Esophagus squamous epithelium (tissue), 4 donors: ENCODE data around the gene ATP7B.

Experiments used
- POLR2A ChIP-seq, 4 donors: fragments of 450-650 bp; IDR thresholded peaks; one replicate each; pipeline ENCODE4 v1.6.1; 2017; ENCODE audit warnings: antibody characterized with exemption in 4 of 4, mild to moderate bottlenecking in 4 of 4, moderate library complexity in 3 of 4
- TF ChIP-seq, protein P1 (sequence below), 6 experiments: fragments of 450-650 bp in 4 of 6; fragments of 200-600 bp in 2 of 6; sonication (generic) in 2 of 6; IDR thresholded peaks; one replicate each; pipeline ENCODE4 v1.5.1; 2016 to 2019; ENCODE audit warnings: antibody characterized with exemption in 6 of 6, mild to moderate bottlenecking in 4 of 6, moderate library complexity in 4 of 6

- TF ChIP-seq, protein P1, sequence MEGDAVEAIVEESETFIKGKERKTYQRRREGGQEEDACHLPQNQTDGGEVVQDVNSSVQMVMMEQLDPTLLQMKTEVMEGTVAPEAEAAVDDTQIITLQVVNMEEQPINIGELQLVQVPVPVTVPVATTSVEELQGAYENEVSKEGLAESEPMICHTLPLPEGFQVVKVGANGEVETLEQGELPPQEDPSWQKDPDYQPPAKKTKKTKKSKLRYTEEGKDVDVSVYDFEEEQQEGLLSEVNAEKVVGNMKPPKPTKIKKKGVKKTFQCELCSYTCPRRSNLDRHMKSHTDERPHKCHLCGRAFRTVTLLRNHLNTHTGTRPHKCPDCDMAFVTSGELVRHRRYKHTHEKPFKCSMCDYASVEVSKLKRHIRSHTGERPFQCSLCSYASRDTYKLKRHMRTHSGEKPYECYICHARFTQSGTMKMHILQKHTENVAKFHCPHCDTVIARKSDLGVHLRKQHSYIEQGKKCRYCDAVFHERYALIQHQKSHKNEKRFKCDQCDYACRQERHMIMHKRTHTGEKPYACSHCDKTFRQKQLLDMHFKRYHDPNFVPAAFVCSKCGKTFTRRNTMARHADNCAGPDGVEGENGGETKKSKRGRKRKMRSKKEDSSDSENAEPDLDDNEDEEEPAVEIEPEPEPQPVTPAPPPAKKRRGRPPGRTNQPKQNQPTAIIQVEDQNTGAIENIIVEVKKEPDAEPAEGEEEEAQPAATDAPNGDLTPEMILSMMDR (IDR thresholded peaks at IDR 0.05), result no peak
- no peak for TF ChIP-seq POLR2A (IDR thresholded peaks at IDR 0.05)
Measured at GRCh38 chr13:52036037-52036436, 24.8 kb upstream of the ATP7B start.
